Myocyte (in vitro differentiated cells): ENCODE measurements around the gene HNRNPUL1. TPM values are rescaled to one million over a fixed set of nuclear protein-coding genes. Genes with fewer than 3 reads are reported as not detected.
"Not testable (repeated sequence)": the region's sequence is repeated elsewhere in the genome, so short reads cannot be mapped to it uniquely, and the experiment has no call there.

Experiments used
- DNase-seq: peaks from one replicate; pipeline ENCODE4 v3.0.0-alpha.2; 2012; ENCODE audit warnings: low read depth
- total RNA-seq: library from RNA; depleted of rRNA; stranded (reverse); fragments of >200 nt; gene quantifications from 2 replicates; pipeline ENCODE4 v1.2.3, GENCODE V29; 2014

The HNRNPUL1 gene
- total RNA-seq, 1 donor from 2014 or later = 81.4 TPM

- peak; percentile 69 for DNase-seq
Measured at GRCh38 chr19:41324231-41324702, 60.1 kb downstream of the HNRNPUL1 start.

GRCh38 chr19:41324921-41325639 lies 60.9 kb downstream of the HNRNPUL1 start:
- peak; percentile 64 for DNase-seq

GRCh38 chr19:41325640-41325946 lies 61.4 kb downstream of the HNRNPUL1 start:
- no peak for DNase-seq

GRCh38 chr19:41325947-41326706 lies 62.0 kb downstream of the HNRNPUL1 start:
- DNase-seq = peak; percentile 88

GRCh38 chr19:41327076-41327575 lies 63.0 kb downstream of the HNRNPUL1 start:
- DNase-seq = no peak

- peak; percentile 64 for DNase-seq
Measured at GRCh38 chr19:41327576-41328156, 63.5 kb downstream of the HNRNPUL1 start.

GRCh38 chr19:41328157-41328841 lies 64.1 kb downstream of the HNRNPUL1 start:
- DNase-seq = peak; percentile 51

- no peak for DNase-seq
Measured at GRCh38 chr19:41328842-41329225, 64.7 kb downstream of the HNRNPUL1 start.

- no peak for DNase-seq
Measured at GRCh38 chr19:41330481-41330880, 66.3 kb downstream of the HNRNPUL1 start.

- DNase-seq = no peak
Measured at GRCh38 chr19:41330946-41331678, 66.9 kb downstream of the HNRNPUL1 start.

- no peak for DNase-seq
Measured at GRCh38 chr19:41332000-41332399, 67.8 kb downstream of the HNRNPUL1 start.

GRCh38 chr19:41332468-41332867 lies 68.3 kb downstream of the HNRNPUL1 start:
- DNase-seq = no peak

- DNase-seq = no peak
Measured at GRCh38 chr19:41334793-41335192, 70.6 kb downstream of the HNRNPUL1 start.

- DNase-seq = no peak
Measured at GRCh38 chr19:41335467-41335866, 71.3 kb downstream of the HNRNPUL1 start.

- no peak for DNase-seq
Measured at GRCh38 chr19:41339936-41340335, 75.8 kb downstream of the HNRNPUL1 start.

- no peak for DNase-seq
Measured at GRCh38 chr19:41341669-41342490, 77.7 kb downstream of the HNRNPUL1 start.

GRCh38 chr19:41344162-41344561 lies 80.0 kb downstream of the HNRNPUL1 start:
- no peak for DNase-seq

GRCh38 chr19:41346916-41347315 lies 82.7 kb downstream of the HNRNPUL1 start:
- not testable (repeated sequence) for DNase-seq

- DNase-seq = no peak
Measured at GRCh38 chr19:41350735-41351338, 86.7 kb downstream of the HNRNPUL1 start.
